Cortex of kidney (tissue), 1 donor: ENCODE results near the gene SLX1A.
"Not testable (repeated sequence)": the region's sequence is repeated elsewhere in the genome, so short reads cannot be mapped to it uniquely, and the experiment has no call there.

Source experiments
- DNase-seq: peaks from one replicate; lab custom pipeline; 2025; lab: John Stamatoyannopoulos, UW

Gene SLX1A

GRCh38 chr16:30184096-30184890 is 9.4 kb upstream of the SLX1A start:
- no peak for DNase-seq

GRCh38 chr16:30184891-30185682 is 8.6 kb upstream of the SLX1A start:
- DNase-seq, result no peak

GRCh38 chr16:30185683-30186421 is 7.8 kb upstream of the SLX1A start:
- no peak for DNase-seq

GRCh38 chr16:30186444-30186781 is 7.3 kb upstream of the SLX1A start:
- no peak for DNase-seq

GRCh38 chr16:30186782-30187555 is 6.7 kb upstream of the SLX1A start:
- DNase-seq, result no peak

GRCh38 chr16:30187556-30187865 is 6.2 kb upstream of the SLX1A start:
- DNase-seq, result no peak

GRCh38 chr16:30187971-30188561 is 5.6 kb upstream of the SLX1A start:
- DNase-seq, result no peak

- DNase-seq, result not testable (repeated sequence)
These were observed 2.5 kb upstream of the SLX1A start for GRCh38 chr16:30191158-30191557.

GRCh38 chr16:30193098-30193497 is 577 bp upstream of the SLX1A start:
- DNase-seq, result not testable (repeated sequence)

- DNase-seq, result not testable (repeated sequence)
These were observed 674 bp downstream of the SLX1A start for GRCh38 chr16:30194172-30194925.

- not testable (repeated sequence) for DNase-seq
These were observed 3.3 kb downstream of the SLX1A start for GRCh38 chr16:30197001-30197400.

- not testable (repeated sequence) for DNase-seq
These were observed 5.4 kb downstream of the SLX1A start, which contains the start of gene SULT1A3 for GRCh38 chr16:30199049-30199448. Gene SULT1A3 (plus strand): TSS chr16:30199255. CDS start chr16:30200729, 1,474 bp downstream.

GRCh38 chr16:30199608-30200343 is 6.1 kb downstream of the SLX1A start:
- not testable (repeated sequence) for DNase-seq

GRCh38 chr16:30205541-30206236 is 12.0 kb downstream of the SLX1A start:
- DNase-seq, result not testable (repeated sequence)

GRCh38 chr16:30206252-30206651 is 12.6 kb downstream of the SLX1A start:
- DNase-seq, result not testable (repeated sequence)

GRCh38 chr16:30207063-30207704 is 13.5 kb downstream of the SLX1A start:
- DNase-seq, result not testable (repeated sequence)

- not testable (repeated sequence) for DNase-seq
These were observed 15.4 kb downstream of the SLX1A start for GRCh38 chr16:30209032-30209431.

- DNase-seq, result not testable (repeated sequence)
These were observed 17.7 kb downstream of the SLX1A start for GRCh38 chr16:30211414-30211813.

- not testable (repeated sequence) for DNase-seq
These were observed 23.4 kb downstream of the SLX1A start for GRCh38 chr16:30217082-30217481.
